Gastrocnemius medialis (tissue), 4 donors: ENCODE measurements around the gene PRRX1. TPM values are rescaled to one million over a fixed set of nuclear protein-coding genes. Genes with fewer than 3 reads are reported as not detected.
A peak's percentile ranks its signal among the peaks of the same experiment; 100 is the strongest.

Experiments used
- ATAC-seq, 2 donors: fragments of 150-250 bp; one replicate each; pipeline ENCODE4 v1.9.1; 2016
- DNase-seq, 2 donors: peaks; one replicate each; pipeline ENCODE4 v3.0.0-alpha.2; 2019
- H3K27ac ChIP-seq, 4 donors: fragments of 200-600 bp; sonication (generic); 1 replicate in 1 of 4; 2 replicates in 3 of 4; pipeline ENCODE4 v1.5.1; 2016 to 2018; ENCODE audit warnings: mild to moderate bottlenecking in 2 of 4, moderate library complexity in 1 of 4
- H3K27me3 ChIP-seq, 3 donors: fragments of 200-600 bp; sonication (generic) in 2 of 3; 1 replicate in 1 of 3; 2 replicates in 2 of 3; pipeline versions ENCODE4 v1.5.1 to v1.6.0; 2016 to 2019; ENCODE audit warnings: mild to moderate bottlenecking in 1 of 3, moderate library complexity in 1 of 3
- H3K36me3 ChIP-seq, 2 donors: fragments of 200-600 bp; sonication (generic) in 1 of 2; one replicate each; pipeline ENCODE4 v1.5.1; 2017 to 2018
- H3K4me1 ChIP-seq, 2 donors: fragments of 200-600 bp; sonication (generic) in 1 of 2; one replicate each; pipeline ENCODE4 v1.5.1; 2016 to 2017; ENCODE audit warnings: mild to moderate bottlenecking in 2 of 2
- H3K4me3 ChIP-seq, 4 donors: fragments of 200-600 bp; sonication (generic) in 3 of 4; 1 replicate in 1 of 4; 2 replicates in 3 of 4; pipeline ENCODE4 v1.5.1; 2016 to 2019; ENCODE audit warnings: mild to moderate bottlenecking in 2 of 4
- H3K9me3 ChIP-seq, 3 donors: fragments of 200-600 bp; sonication (generic) in 2 of 3; 1 replicate in 1 of 3; 2 replicates in 2 of 3; pipeline ENCODE4 v1.5.1; 2016 to 2019
- CTCF ChIP-seq, 5 experiments: fragments of 450-650 bp in 3 of 5; fragments of 200-600 bp in 2 of 5; sonication (generic) in 2 of 5; IDR thresholded peaks in 4 of 5; conservative IDR thresholded peaks in 1 of 5; 1 replicate in 4 of 5; 2 replicates in 1 of 5; pipeline ENCODE4 v1.5.1; 2016 to 2019; ENCODE audit warnings: antibody characterized with exemption in 5 of 5, mild to moderate bottlenecking in 3 of 5, moderate library complexity in 3 of 5
- POLR2A ChIP-seq, 2 donors: fragments of 450-650 bp; IDR thresholded peaks; one replicate each; pipeline ENCODE4 v1.6.1; 2017; ENCODE audit warnings: antibody characterized with exemption in 2 of 2, mild to moderate bottlenecking in 2 of 2, moderate library complexity in 2 of 2
- in situ Hi-C, 4 donors: fragments of 200-750 bp; cut with MboI; loops; one replicate each; pipeline versions ENCODE4 v1.15.0 to v1.8.0; 2017; ENCODE audit warnings: low sequenced_read_pairs in 4 of 4
- intact Hi-C: fragments of 100-400 bp; cut with DNase I; formaldehyde crosslinking; loops from one replicate; pipeline ENCODE4 v1.15.1; 2023; ENCODE audit warnings: low total_unique reads
- total RNA-seq, 4 donors: library from RNA; depleted of rRNA; stranded (reverse); fragments of >200 nt; gene quantifications; one replicate each; pipeline versions ENCODE4 v1.1.0 to v1.2.3, GENCODE V29; 2016

PRRX1 gene
- total RNA-seq, 4 donors from 2014 or later: 35.3 to 120 (median 64.3) TPM

GRCh38 chr1:170680428-170680827, 16.5 kb downstream of the PRRX1 start:
- no peaks in the 10 kb centered on the region for H3K9me3 ChIP-seq
- TF ChIP-seq CTCF (IDR thresholded peaks at IDR 0.05 in 4 of 5, conservative IDR thresholded peaks at IDR 0.05 in 1 of 5) (no peak), POLR2A (IDR thresholded peaks at IDR 0.05) (no peak)
- ATAC-seq (peak in 1 of 2 donors; percentile 22), DNase-seq (no peak)
- peaks cover 62 to 80% of the 10 kb centered on the region in 2 donors for H3K4me1 ChIP-seq
- in situ Hi-C loops: no loop called here
- no peaks in the 10 kb centered on the region for H3K36me3 ChIP-seq
- intact Hi-C loops: no loop called here
- H3K27ac ChIP-seq: peak overlapping the region; percentile 90 to 100 (median 96)
- no peak overlapping the region for H3K4me3 ChIP-seq
- H3K27me3 ChIP-seq: no peaks in the 10 kb centered on the region

- ATAC-seq (no peak), DNase-seq (no peak)
- peak overlapping the region in 3 of 4 donors; percentile 81 to 95 (median 90) for H3K27ac ChIP-seq
- TF ChIP-seq CTCF (IDR thresholded peaks at IDR 0.05 in 4 of 5, conservative IDR thresholded peaks at IDR 0.05 in 1 of 5) (no peak), POLR2A (IDR thresholded peaks at IDR 0.05) (no peak)
- H3K36me3 ChIP-seq: no peaks in the 10 kb centered on the region
- in situ Hi-C loops (no loop called here), intact Hi-C loops (no loop called here)
- no peak overlapping the region for H3K4me3 ChIP-seq
- no peaks in the 10 kb centered on the region for H3K27me3 ChIP-seq
- H3K4me1 ChIP-seq: peaks cover 57 to 69% of the 10 kb centered on the region in 2 donors
- no peaks in the 10 kb centered on the region for H3K9me3 ChIP-seq
Observed at GRCh38 chr1:170682169-170682568, 18.2 kb downstream of the PRRX1 start.

GRCh38 chr1:170682809-170683208, 18.9 kb downstream of the PRRX1 start:
- intact Hi-C loops (no loop called here), in situ Hi-C loops (no loop called here)
- H3K9me3 ChIP-seq: no peaks in the 10 kb centered on the region
- no peak overlapping the region for H3K4me3 ChIP-seq
- no peaks in the 10 kb centered on the region for H3K27me3 ChIP-seq
- H3K27ac ChIP-seq: peak overlapping the region; percentile 25 to 95 (median 86)
- DNase-seq: no peak
- H3K4me1 ChIP-seq: peaks cover 54 to 63% of the 10 kb centered on the region in 2 donors
- TF ChIP-seq POLR2A (IDR thresholded peaks at IDR 0.05) (no peak), CTCF (IDR thresholded peaks at IDR 0.05 in 4 of 5, conservative IDR thresholded peaks at IDR 0.05 in 1 of 5) (no peak)
- H3K36me3 ChIP-seq: no peaks in the 10 kb centered on the region
- ATAC-seq: peak; percentile 19 to 22

GRCh38 chr1:170685166-170685565, 21.2 kb downstream of the PRRX1 start:
- H3K27me3 ChIP-seq: no peaks in the 10 kb centered on the region
- peak overlapping the region; percentile 73 to 95 (median 86) for H3K27ac ChIP-seq
- TF ChIP-seq POLR2A (IDR thresholded peaks at IDR 0.05) (no peak), CTCF (IDR thresholded peaks at IDR 0.05 in 4 of 5, conservative IDR thresholded peaks at IDR 0.05 in 1 of 5) (no peak)
- ATAC-seq (peak in 1 of 2 donors; percentile 26), DNase-seq (peak in 1 of 2 donors; percentile 40)
- in situ Hi-C loops (no loop called here), intact Hi-C loops (loop anchor here (5.0 kb wide), 1 partner anchor 242 kb away; no protein-coding TSS in a partner anchor)
- H3K4me1 ChIP-seq: peaks cover 57 to 58% of the 10 kb centered on the region in 2 donors
- H3K4me3 ChIP-seq: no peak overlapping the region
- H3K36me3 ChIP-seq: no peaks in the 10 kb centered on the region
- no peaks in the 10 kb centered on the region for H3K9me3 ChIP-seq

- TF ChIP-seq CTCF (IDR thresholded peaks at IDR 0.05 in 4 of 5, conservative IDR thresholded peaks at IDR 0.05 in 1 of 5) (no peak), POLR2A (IDR thresholded peaks at IDR 0.05) (no peak)
- H3K27ac ChIP-seq: peak overlapping the region; percentile 73 to 95 (median 86)
- H3K4me1 ChIP-seq: peaks cover 46 to 57% of the 10 kb centered on the region in 2 donors
- no peak for DNase-seq
- H3K4me3 ChIP-seq: no peak overlapping the region
- intact Hi-C loops: loop anchor here (5.0 kb wide), 1 partner anchor 241 kb away; no protein-coding TSS in a partner anchor
- H3K27me3 ChIP-seq: no peaks in the 10 kb centered on the region
- no peaks in the 10 kb centered on the region for H3K9me3 ChIP-seq
- in situ Hi-C loops: no loop called here
- no peak for ATAC-seq
- H3K36me3 ChIP-seq: no peaks in the 10 kb centered on the region
Observed at GRCh38 chr1:170686291-170686690, 22.4 kb downstream of the PRRX1 start.
